GM19397 (cell line): Measurements from ENCODE around the gene UGT1A3.
"Not testable (repeated sequence)": the region's sequence is repeated elsewhere in the genome, so short reads cannot be mapped to it uniquely, and the experiment has no call there.

ENCODE experiments used
- ATAC-seq: cut with Tn5 transposase; IDR thresholded peaks from one replicate; pipeline ENCODE4 v1.9.1; 2021; ENCODE audit warnings: mild to moderate bottlenecking, moderate library complexity; ENCODE audit not compliant: unreplicated experiment

Gene UGT1A3

DNA sequence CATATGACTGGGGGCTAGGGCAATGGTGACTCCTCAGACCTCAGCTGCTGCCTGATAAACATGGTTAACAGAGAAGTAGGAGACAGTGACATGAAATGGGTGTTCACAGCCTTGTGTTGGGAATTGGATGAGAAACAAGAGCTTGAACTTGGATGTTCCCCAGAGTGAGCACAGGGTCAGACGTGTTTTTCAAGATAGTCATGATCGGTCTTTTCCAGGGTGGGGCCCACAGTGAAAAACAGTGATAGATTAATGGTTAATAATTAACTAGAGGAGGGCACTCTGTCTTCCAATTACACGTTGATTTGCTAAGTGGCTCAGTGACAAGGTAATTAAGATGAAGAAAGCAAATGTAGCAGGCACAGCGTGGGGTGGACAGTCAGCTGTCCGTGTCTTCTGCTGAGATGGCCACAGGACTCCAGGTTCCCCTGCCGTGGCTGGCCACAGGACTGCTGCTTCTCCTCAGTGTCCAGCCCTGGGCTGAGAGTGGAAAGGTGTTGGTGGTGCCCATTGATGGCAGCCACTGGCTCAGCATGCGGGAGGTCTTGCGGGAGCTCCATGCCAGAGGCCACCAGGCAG is at the start of gene UGT1A3:
UGT1A3 (plus strand) TSS at position 320 of the 579 bp plus-strand sequence; CDS start at position 405, 85 bp downstream.
- ATAC-seq = no peak

DNA sequence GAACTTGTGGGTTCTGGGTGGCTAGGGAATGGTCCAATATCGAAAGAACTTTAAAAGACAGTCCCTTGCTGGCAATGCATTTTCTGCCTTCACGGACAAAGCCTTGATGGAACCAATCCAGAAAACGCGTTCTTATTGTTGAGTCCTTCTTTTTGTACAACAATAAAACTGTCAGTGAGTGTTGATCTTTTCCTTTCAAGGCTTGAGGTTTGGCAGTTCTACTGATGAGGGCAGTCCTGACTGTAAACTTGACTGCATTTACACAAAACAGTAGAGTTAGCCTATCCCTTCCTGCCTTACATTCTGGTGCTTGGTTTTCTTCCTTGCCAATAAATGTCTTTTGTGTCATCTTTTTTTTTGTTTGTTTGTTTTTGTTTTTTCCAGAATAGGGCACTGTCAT is 49.6 kb upstream of the UGT1A3 start:
- ATAC-seq = no peak

DNA sequence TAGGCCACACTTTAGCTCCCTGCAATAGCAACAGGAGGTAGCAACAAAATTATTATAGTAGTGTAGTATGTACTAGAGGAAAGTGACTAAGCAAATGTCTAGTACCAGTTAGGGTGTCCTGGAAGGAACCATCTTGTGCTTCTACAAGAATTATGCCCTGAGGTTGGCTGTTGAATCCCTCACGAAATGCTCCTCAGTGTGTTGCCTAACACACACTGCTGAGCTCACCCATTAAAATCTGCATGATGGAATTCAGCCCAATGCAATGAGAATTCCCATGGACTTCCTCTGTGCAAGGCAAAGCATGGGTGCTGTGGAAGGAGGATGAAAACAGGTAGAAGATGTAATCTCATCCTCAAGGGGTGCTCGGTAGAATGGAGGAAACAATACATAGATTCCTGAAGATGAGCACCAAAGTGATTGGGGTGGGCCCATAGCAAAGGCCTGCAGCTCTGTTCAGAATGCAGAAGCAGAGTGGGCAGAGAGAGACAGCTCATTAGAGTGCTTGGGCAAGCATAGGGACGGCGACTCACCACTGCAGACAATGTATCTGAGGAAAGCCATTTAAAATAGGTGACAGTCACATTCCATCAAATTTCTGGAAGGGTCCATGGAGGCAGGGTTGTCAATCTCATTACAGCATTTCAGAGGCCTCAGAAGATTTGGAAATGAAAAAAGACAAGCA is 48.3 kb upstream of the UGT1A3 start:
- no peak for ATAC-seq

DNA sequence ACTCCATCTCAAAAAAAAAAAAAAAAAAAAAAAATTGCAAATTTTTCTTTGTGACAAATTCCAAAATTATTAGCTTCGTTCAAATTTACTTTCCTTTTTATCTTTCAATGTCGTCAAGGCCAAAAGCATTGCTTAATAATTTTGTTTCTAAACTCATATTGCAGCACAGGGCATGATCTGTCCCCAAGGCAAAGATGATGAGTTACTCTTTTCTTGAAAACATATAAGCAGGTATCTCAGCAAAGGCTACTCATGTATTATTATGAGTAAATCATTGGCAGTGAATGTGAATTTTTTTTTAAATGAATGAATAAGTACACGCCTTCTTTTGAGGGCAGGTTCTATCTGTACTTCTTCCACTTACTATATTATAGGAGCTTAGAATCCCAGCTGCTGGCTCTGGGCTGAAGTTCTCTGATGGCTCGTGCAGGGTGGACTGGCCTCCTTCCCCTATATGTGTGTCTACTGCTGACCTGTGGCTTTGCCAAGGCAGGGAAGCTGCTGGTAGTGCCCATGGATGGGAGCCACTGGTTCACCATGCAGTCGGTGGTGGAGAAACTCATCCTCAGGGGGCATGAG is 47.2 kb upstream of the UGT1A3 start, which contains the start of gene UGT1A7:
UGT1A7 (plus strand) TSS at position 381 of the 579 bp plus-strand sequence; CDS start at position 418, 37 bp downstream.
- no peak for ATAC-seq

DNA sequence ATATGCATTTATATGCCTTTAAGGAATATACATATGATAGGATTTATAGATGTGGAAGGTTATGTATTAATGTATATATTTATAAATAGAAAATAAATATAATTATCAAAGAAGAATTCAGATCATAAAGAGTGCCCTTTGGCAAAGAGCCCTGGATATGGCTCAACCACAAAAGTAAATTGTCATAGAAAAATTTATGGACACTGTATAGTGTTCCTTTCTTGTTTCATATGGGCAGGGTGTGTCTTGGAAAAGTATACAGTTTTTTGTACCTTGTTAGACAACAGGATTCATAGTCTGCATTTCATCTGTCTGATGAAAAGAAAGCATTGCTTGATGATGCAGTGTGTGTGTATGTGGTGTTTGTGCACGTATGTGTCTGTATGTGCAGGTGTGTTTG is 44.2 kb upstream of the UGT1A3 start:
- ATAC-seq = no peak

DNA sequence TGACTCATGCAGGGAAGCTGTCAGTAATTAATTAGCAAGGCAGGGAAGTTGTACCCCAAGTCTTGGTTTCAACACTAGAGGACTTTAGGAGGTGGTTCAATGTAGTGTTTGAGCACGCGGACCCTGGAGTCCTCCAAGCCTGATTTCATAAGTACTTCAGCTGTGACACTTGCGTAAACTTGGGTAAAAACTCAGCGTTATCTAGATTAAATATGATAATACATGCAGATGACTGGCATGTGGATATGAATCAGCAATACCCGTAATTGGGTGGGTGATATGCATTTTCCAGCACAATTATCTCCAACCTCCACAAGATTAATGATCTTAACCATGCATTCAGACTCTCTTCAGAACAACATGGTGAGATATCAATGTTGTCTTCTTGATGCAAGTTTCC is 41.9 kb upstream of the UGT1A3 start:
- ATAC-seq = no peak

DNA sequence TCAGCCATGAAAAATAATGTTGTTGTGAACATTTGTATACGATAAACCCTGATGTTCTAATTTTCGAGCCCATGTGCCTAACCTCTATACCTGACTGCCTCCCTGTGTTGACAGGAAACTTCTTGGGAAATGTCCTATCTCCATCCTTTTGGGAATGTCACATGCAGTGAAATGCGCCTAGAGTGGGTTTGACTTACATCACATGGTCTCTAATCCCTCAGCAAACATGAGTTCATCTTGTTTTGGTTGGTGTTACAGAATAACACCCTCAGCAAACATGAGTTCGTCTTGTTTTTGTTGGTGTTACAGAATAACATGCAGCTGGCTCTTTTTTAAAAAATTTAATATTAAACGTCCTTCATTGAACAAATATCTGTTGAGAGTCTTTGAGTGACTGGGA is 40.5 kb upstream of the UGT1A3 start:
- ATAC-seq = no peak

DNA sequence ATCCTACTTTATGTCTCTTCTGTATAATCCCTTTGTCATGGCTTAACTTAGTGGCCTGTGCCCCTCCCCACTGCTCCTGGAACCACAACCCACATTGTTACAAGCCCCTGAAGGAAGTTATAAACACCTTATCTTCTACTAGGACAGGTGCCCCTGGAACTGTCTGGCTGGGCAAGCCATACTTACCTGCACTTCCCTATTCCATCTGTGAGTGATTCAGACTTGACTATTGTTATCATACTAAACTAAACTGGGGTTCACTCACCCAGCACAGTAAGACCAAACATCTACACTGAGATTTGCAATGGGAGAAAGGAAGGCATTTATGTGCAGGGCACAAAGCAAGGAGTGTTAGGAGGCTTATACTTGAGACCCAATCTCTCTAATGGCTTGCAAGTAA is 39.8 kb upstream of the UGT1A3 start:
- no peak for ATAC-seq

DNA sequence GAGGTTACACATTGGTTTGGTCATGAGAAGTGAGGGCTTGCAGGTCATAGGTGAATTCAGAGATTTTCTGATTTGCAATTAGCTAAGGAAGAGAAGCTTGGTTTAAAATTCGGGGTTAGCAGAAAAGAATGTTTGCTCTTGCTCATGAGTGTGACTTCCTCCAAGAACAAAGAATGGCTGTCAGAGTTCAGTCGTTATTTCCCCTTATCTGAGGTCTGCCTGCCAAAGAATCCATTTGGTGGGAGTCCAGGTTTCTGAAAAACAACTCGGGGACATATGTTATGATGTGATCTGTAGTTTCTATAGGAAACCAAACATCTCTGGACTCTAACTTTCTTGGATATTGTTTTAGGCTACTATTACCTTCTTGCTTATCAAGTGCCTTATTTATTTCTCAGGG is 39.3 kb upstream of the UGT1A3 start:
- ATAC-seq = no peak

DNA sequence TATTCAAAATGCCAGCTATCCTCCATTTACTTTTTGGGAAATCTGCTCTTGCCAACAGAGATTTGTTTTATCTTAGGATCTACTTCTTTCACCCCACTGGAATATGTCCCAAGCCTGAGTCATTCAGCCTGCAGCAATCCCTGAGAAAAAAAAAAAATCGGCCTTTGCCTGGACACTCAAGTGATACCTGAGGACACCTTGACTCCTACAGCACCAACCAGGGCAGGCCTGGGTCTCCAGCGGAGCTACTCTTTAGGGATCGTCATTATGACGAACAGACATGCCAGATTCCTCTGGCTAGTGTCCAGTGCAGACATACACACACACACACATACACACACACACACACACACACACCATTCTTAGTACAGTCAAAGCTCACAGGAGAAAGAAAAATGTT is 38.4 kb upstream of the UGT1A3 start:
- ATAC-seq = no peak

DNA sequence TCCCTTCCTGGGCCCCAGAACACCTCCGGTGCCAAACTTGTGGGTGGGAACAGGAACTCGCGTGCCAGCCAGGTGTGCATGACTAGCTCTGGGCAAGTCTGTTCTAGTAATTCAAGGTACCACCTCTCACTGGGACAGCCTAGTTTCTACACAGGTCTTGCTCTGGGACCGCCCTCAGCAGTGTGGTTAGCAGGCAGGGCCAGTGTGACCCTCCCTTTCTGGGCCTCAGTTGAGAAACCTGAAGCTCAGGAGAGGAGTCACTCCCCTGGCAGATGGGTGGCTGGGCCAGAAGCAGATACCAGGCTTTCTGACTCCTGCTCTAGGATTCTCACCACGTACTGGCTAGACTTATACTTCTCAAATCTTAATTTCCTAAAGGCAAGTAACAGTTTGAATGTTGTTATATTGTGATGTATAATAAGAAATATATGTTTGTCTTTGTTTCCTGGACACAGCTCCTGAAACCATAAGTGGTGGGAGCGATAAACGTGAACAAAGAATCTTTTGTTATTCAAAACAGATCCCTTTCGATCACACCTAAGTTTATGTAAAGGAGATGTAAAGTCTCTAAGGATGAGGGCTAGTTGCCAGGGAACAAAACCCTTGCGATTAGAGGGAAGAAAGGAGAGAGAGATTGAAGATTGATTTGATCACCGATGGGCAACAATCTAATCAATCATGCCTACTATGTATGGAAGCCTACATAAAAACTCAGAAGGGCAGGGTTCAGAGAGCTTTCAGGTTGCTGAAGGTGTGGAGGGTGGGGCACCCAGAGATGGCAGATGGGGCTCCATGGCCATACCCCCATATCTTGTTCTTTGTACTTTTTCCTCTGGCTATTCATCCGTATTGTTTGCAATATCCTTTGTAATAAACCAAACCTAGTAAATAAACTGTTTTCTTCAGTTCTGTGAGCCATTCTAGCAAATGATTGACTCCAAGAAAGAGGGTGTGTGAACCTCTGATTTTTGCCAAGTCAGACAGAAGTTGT is 37.1 kb upstream of the UGT1A3 start:
- no peak for ATAC-seq

DNA sequence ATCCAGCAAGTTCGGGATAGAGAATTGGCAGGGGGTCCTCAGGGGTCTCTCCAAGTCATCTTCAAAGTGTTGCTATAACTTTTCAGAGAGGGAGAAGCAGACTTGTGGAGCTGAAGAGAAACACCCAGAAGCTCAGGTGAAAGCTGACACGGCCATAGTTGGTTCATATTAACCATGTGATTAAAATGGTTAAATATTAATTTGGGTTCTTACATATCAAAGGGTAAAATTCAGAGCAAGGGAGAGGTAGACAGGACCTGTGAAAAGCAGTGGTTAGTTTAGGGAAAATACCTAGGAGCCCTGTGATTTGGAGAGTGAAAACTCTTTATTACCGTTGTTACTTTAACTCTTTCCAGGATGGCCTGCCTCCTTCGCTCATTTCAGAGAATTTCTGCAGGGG is 36.2 kb upstream of the UGT1A3 start, which contains the start of gene UGT1A6:
UGT1A6 (plus strand) TSS at position 243 of the 400 bp plus-strand sequence; CDS start at position 358, 115 bp downstream.
- ATAC-seq = no peak

DNA sequence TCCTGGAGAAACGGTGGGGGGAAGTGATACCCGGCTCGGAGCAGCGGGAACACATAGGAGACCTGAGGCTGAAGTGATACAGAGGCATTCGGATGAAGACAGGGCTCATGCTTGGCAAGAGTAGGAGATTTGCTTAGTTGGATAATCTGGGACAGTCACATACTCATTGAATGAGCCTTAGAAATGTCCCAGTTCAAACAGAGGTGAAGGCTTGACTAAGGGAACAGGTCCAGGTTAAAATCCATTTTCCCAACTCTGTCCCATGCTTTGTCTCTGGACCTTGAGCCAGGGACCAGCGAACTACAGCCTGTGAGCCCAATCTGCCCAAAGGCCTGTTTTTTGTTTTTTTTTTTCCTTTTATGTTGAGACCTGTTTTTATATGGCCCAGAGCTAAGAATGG is 34.9 kb upstream of the UGT1A3 start:
- no peak for ATAC-seq

DNA sequence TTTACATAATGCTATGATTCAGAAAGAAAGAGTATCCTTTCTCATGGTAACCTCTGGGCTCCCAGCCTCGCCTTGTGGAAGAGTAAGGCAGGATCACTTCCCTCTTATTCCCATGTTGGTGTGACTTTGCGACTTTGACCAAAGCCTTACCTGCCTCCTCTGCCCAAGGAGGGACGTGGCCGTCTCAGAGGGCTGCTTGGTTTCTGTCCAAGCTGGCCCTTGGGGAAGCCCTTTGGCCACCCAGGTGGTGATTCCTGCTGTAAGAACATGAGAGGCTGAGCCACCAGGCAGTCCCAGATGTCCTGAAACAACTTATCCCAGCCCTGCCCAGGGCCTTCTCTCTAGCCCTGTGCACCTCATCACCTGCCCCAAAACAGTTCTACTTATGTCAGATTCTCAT is 30.1 kb upstream of the UGT1A3 start:
- ATAC-seq = no peak

DNA sequence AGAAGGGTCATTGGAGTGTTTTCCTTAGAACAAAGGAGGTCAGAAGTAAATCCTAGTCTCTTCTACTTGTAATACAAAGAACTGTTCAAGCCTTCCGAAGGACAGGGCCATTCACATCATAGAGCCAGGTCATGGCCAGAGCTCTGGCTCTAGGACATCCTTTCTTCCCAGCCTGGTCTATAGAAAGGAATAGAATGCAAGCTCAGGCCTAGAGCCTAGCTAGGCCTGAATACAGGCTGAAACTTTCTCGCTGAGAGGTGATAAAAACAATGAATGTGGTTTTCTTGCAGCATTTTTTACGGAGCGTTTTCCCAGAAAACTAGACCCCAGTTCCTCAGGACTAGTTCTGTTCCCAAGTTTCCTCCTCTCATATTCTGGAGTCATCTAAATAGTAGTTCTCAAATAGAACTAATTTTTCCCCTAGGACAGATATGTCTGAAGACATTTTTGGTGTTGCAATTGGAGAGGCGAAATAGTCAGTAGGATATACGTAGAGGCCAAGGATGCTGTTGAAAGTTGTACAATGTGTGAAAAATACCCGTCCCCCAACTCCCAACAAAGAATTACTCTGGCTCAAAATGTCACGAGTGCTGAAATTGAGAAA is 29.3 kb upstream of the UGT1A3 start:
- ATAC-seq = no peak

DNA sequence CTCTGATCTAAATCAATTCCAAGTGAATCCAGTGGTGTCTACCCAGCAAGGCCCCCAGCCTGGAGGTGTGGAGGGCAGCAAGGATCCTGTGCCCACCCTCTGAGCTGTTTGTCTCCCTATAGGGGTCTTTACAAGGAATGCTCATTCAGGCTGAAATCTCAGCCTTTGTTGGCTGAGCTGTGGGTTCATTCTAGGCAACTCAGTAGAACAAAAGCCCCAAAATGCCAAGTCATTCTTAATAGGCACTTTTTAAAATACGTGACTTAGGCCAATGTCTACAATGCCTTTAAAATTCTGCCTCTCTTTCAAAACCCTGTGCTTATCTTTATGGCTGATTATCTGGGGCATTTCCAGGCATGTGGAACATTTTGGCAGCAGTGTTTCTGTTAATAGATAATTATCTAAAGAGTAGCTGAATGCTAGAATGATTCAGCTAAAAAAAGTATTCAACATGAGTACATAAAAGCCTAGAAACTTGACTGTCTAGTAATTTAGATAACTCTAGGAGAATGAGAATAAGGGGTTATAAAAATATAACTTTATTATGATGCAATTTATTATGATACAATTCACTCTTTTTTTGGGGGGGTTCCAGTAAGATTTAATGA is 28.7 kb upstream of the UGT1A3 start:
- no peak for ATAC-seq

DNA sequence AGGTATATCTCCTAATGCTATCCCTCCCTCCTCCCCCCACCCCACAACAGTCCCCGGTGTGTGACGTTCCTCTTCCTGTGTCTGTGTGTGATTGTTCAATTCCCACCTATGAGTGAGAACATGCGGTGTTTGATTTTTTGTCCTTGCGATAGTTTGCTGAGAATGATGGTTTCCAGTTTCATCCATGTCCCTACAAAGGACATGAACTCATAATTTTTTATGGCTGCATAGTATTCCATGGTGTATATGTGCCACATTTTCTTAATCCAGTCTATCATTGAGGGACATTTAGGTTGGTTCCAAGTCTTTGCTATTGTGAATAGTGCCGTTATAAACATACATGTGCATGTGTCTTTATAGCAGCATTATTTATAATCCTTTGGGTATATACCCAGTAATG is 28.0 kb upstream of the UGT1A3 start:
- ATAC-seq = not testable (repeated sequence)

DNA sequence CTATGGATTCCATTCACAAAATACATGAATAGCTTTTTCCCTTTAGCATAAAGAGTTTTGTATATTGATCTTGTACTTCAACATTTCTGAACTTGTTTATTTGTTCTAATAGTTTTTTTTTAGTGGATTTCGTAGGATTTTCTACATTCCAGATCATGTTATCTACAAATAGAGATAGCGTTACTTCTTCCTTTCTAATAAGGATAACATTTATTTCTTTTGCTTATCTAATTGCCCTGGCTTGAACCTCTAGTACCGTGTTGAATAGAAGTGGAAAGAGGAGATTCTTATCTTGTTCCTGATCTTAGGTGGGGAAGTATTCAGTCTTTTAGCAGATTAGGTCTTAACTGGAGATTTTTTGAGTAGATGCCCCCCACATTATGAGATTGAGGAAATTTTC is 26.6 kb upstream of the UGT1A3 start:
- ATAC-seq = no peak

DNA sequence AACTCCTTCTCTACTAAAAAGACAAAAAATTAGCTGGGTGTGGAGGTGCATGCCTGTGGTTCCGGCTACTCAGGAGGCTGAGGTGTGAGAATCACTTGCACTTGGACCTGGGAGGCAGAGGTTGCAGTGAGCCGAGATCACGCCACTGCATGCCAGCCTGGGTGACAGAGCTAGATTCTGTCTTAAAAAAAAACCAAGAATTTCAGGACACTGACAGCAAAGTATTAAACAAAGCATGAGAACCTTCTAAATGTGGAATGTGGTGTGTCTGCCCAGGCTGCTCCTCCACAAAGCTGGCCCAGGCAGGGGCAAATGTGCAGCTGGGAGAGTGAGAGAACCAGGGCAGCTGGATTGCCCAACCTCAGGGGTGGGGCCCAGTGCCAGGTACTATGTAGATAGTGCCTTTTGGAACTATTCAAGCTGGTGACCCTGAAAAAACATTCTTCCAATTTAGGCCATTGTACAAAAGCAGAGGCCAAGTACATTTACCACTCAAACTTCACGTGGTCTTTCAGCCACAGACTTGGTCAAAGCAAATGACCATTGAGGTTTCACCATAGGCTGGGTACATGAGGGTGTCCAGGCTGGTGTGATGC is 22.8 kb upstream of the UGT1A3 start:
- no peak for ATAC-seq

DNA sequence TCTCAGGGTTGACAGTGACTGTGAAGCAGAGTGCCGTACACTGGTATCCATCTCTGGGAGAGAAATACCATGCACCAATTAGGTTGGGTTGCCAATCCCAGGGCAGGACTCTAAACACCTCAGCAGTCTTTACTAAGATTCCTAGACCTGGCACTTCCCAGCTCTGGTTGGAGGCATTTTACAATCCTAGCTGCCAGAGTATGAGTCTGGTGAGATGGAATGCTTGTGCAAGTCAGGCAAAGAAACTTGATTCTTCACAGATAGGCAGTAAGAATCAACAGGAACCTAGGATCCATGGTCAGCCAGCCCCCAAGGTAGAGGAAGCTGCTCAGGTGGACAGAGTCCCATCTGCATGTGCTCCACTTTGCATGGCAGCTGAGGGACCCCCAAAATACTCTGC is 22.1 kb upstream of the UGT1A3 start:
- ATAC-seq = no peak
